A549 treated with AZD9567 at 1 μM for 4 hours (cell line): ENCODE results near the gene RNU6-1. TPM values are rescaled to one million over a fixed set of nuclear protein-coding genes. Genes with fewer than 3 reads are reported as not detected.

ENCODE experiments used
- total RNA-seq: library from RNA; stranded (reverse); fragments of 200-300 nt; extraction: Qiagen RNA extraction; gene quantifications from 5 replicates; pipeline ENCODE4 v1.2.3, GENCODE V29; 2022; ENCODE audit not compliant: insufficient read depth

The RNU6-1 gene
- not detected in 5 replicates for total RNA-seq

DNA sequence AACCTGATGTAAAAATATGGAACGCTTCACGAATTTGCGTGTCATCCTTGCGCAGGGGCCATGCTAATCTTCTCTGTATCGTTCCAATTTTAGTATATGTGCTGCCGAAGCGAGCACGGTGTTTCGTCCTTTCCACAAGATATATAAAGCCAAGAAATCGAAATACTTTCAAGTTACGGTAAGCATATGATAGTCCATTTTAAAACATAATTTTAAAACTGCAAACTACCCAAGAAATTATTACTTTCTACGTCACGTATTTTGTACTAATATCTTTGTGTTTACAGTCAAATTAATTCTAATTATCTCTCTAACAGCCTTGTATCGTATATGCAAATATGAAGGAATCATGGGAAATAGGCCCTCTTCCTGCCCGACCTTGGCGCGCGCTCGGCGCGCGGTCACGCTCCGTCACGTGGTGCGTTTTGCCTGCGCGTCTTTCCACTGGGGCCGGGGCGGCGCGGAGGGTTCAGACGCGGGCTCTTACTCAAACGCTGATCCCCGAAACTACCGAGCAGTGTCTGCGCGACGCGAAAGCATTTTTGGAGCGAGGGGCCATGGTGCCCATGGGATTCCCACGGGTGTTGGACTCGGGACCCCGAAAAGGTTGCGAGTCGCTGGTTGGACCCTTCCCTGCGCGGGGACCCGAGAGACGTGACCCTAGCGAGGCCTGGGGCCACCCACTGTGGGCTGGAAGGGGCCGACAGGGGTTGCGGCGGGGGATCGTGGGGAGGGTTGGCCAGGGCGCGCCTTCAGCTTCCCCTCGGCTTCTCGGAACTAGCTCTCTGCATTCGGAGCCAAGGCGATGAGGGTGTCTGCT lies at the start of gene RNU6-1:
TSS of gene RNU6-1 (minus strand) at position 117 of the 820 bp plus-strand sequence.

GRCh38 chr15:67824976-67825880 lies 14.6 kb downstream of the RNU6-1 start, which contains the start of gene SKOR1:
SKOR1 (plus strand) TSS chr15:67825509; CDS start chr15:67825603, 94 bp downstream.

Other genes with a start within 250 kb of the RNU6-1 start
- gene SKOR1, start 14.5 kb downstream of the RNU6-1 start, total RNA-seq = 0.02 to 0.07 TPM (median 0.06 TPM) in 4 of 5 replicates, not detected in the other
- 18.6 to 61.8 TPM (median 22.0 TPM) in 5 replicates for gene PIAS1, start 214.3 kb upstream of the RNU6-1 start, total RNA-seq